Kidney (tissue), 14 donors: ENCODE measurements around the gene MAN1B1. TPM values are rescaled to one million over a fixed set of nuclear protein-coding genes. Genes with fewer than 3 reads are reported as not detected.

Experiments used
- DNase-seq, 5 donors: peaks; one replicate each; pipeline ENCODE4 v3.0.0-alpha.2; 2013 to 2020
- FAIRE-seq: peaks from 2 replicates; lab custom pipeline; 2012; peaks lifted over from hg19 to GRCh38; lab: Jason Lieb, UNC
- H3K27ac ChIP-seq, 2 donors: one replicate each; pipeline ENCODE4 v1.7.0; 2013; ENCODE audit warnings: low read depth in 2 of 2, low read length in 2 of 2, inconsistent platforms in 1 of 2
- H3K27me3 ChIP-seq: one replicate; pipeline ENCODE4 v1.7.1; 2013; ENCODE audit warnings: low read length, inconsistent platforms; ENCODE audit not compliant: control insufficient read depth, insufficient read depth
- H3K36me3 ChIP-seq, 3 donors: one replicate each; pipeline versions ENCODE4 v1.7.0 to v1.7.1; 2013; ENCODE audit warnings: low read length in 3 of 3, control low read depth in 1 of 3, inconsistent platforms in 1 of 3; ENCODE audit not compliant: insufficient read depth in 3 of 3, control insufficient read depth in 2 of 3
- H3K4me1 ChIP-seq, 3 donors: one replicate each; pipeline versions ENCODE4 v1.7.0 to v1.7.1; 2013; ENCODE audit warnings: low read length in 3 of 3, inconsistent platforms in 1 of 3, low read depth in 1 of 3; ENCODE audit not compliant: control insufficient read depth in 2 of 3, insufficient read depth in 2 of 3
- H3K4me3 ChIP-seq, 3 donors: one replicate each; pipeline versions ENCODE4 v1.7.0 to v1.8.1; 2013; ENCODE audit warnings: low read length in 3 of 3, control low read depth in 1 of 3, inconsistent platforms in 1 of 3
- H3K9ac ChIP-seq, 3 donors: one replicate each; pipeline versions ENCODE4 v1.7.0 to v1.7.1; 2013; ENCODE audit warnings: low read length in 3 of 3, control low read depth in 1 of 3, inconsistent platforms in 1 of 3
- H3K9me3 ChIP-seq, 3 donors: one replicate each; pipeline versions ENCODE4 v1.7.0 to v1.7.1; 2013; ENCODE audit warnings: low read length in 3 of 3, control low read depth in 1 of 3, inconsistent platforms in 1 of 3; ENCODE audit not compliant: control insufficient read depth in 2 of 3, insufficient read depth in 1 of 3
- CTCF ChIP-seq: IDR thresholded peaks from 3 replicates; pipeline ENCODE4 v1.5.1; 2012; ENCODE audit warnings: mild to moderate bottlenecking, moderate library complexity, borderline replicate concordance; ENCODE audit not compliant: insufficient read depth; ENCODE audit errors: extremely low read depth
- intact Hi-C: fragments of 100-400 bp; cut with DNase I; formaldehyde crosslinking; loops from one replicate; pipeline ENCODE4 v1.11.1; 2022
- polyA plus RNA-seq: library from polyadenylated mRNA; stranded (reverse); fragments of 350-450 nt; fragmentation: Illumina TruSeq; extraction: RNeasy Lipid Tissue Mini Kit (QIAGEN cat#74804); gene quantifications from one replicate; pipeline ENCODE4 v1.2.3, GENCODE V29; 2014; ENCODE audit warnings: low read depth, low replicate concordance; ENCODE audit not compliant: insufficient read depth
- total RNA-seq: library from RNA; stranded (reverse); fragmentation: NEBNext Ultra II Directional; extraction: Animal tissue kit (Norgen Biotek cat#: 25700); gene quantifications from one replicate; pipeline ENCODE4 v1.2.1, GENCODE V29; 2021
- donor health status: control.
- donor health status: control.
- donor health status: control.
- donor health status: control.
- donor health status: control.
- donor health status: DM: yes; HTN: yes; CAD: no.
- donor health status: Normal renal cell carcinoma (clear cell type).

The MAN1B1 gene
- total and polyA plus RNA-seq, 2 donors from 2014 or later, result 57.3 to 63.2 TPM

- no peak for TF ChIP-seq CTCF
- H3K9me3 ChIP-seq, result no peaks in the 10 kb centered on the region
- peaks cover 0 to 16% (median 0%) of the 10 kb centered on the region in 3 donors for H3K4me1 ChIP-seq
- peak overlapping the region in 1 of 2 donors; percentile 41 for H3K27ac ChIP-seq
- H3K27me3 ChIP-seq, result no peaks in the 10 kb centered on the region
- intact Hi-C loops, result no loop called here
- FAIRE-seq, result no peak
- H3K36me3 ChIP-seq, result no peaks in the 10 kb centered on the region
- peak overlapping the region in 2 of 3 donors; percentile 5 to 18 for H3K4me3 ChIP-seq
- no peak for DNase-seq
- peak overlapping the region in 1 of 3 donors; percentile 48 for H3K9ac ChIP-seq
Observed at GRCh38 chr9:137127301-137128157, 40.7 kb downstream of the MAN1B1 start.

- Histone ChIP-seq H3K36me3 (no peaks in the 10 kb centered on the region), H3K4me1 (peaks cover 0 to 16% (median 0%) of the 10 kb centered on the region in 3 donors), H3K9ac (no peak overlapping the region), H3K27me3 (no peaks in the 10 kb centered on the region), H3K27ac (no peak overlapping the region), H3K9me3 (no peaks in the 10 kb centered on the region), H3K4me3 (peak overlapping the region in 2 of 3 donors; percentile 72 to 77)
- DNase-seq, result no peak
- FAIRE-seq, result no peak
- TF ChIP-seq CTCF, result no peak
- intact Hi-C loops, result no loop called here
Observed at GRCh38 chr9:137128158-137128861, 41.5 kb downstream of the MAN1B1 start.

GRCh38 chr9:137128862-137129455, 42.2 kb downstream of the MAN1B1 start:
- DNase-seq (no peak), FAIRE-seq (no peak)
- Histone ChIP-seq H3K36me3 (no peaks in the 10 kb centered on the region), H3K4me3 (peak overlapping the region; percentile 61 to 77 (median 72)), H3K9ac (peak overlapping the region in 2 of 3 donors; percentile 20 to 58), H3K27ac (no peak overlapping the region), H3K4me1 (peaks cover 0 to 16% (median 0%) of the 10 kb centered on the region in 3 donors), H3K27me3 (no peaks in the 10 kb centered on the region), H3K9me3 (no peaks in the 10 kb centered on the region)
- no peak for TF ChIP-seq CTCF
- intact Hi-C loops, result no loop called here
